GM12875 (cell line): ENCODE results near the gene SLC9A5.

Experiments used
- H3K4me3 ChIP-seq: one replicate; pipeline ENCODE4 v1.5.1; 2011; ENCODE audit warnings: low read depth, low read length, control low read depth
- CTCF ChIP-seq: IDR thresholded peaks from 2 replicates; pipeline ENCODE4 v1.5.1; 2011; ENCODE audit warnings: low read depth, mild to moderate bottlenecking, control low read depth, inconsistent platforms, low read length, moderate library complexity, borderline replicate concordance; ENCODE audit not compliant: insufficient read depth

Gene SLC9A5

GRCh38 chr16:67248401-67249177 lies at the start of gene SLC9A5:
TSS of gene SLC9A5 (plus strand) at chr16:67248979. CDS start at chr16:67249015, 36 bp downstream.
- 0 out of 2 replicates have a peak, but pooled peaks have one; percentile 30 for TF ChIP-seq CTCF
- H3K4me3 ChIP-seq, result peak within 1 kb of the TSS; percentile 55

- 0 out of 2 replicates have a peak, but pooled peaks have one; percentile 19 for TF ChIP-seq CTCF
- no peak within 1 kb of the TSS for H3K4me3 ChIP-seq
Observed at GRCh38 chr16:67199011-67199807, 49.6 kb upstream of the SLC9A5 start, which contains the start of gene ELMO3. TSS of gene ELMO3 (plus strand) at chr16:67199131. CDS start at chr16:67199327, 196 bp downstream.

- TF ChIP-seq CTCF, result no peak
- H3K4me3 ChIP-seq, result no peak overlapping the region
Observed at GRCh38 chr16:67199808-67200198, 49.0 kb upstream of the SLC9A5 start.

- no peak for TF ChIP-seq CTCF
- H3K4me3 ChIP-seq, result no peak overlapping the region
Observed at GRCh38 chr16:67200491-67200890, 48.3 kb upstream of the SLC9A5 start.

- H3K4me3 ChIP-seq, result no peak overlapping the region
- no peak for TF ChIP-seq CTCF
Observed at GRCh38 chr16:67201411-67202345, 47.1 kb upstream of the SLC9A5 start.

GRCh38 chr16:67202426-67202825 lies 46.4 kb upstream of the SLC9A5 start:
- no peak for TF ChIP-seq CTCF
- H3K4me3 ChIP-seq, result no peak overlapping the region
